NT2/D1 (cell line): ENCODE data around the gene MARCHF3.

Source experiments
- SUZ12 ChIP-seq: IDR thresholded peaks from 2 replicates; pipeline ENCODE4 v1.6.1; 2011; ENCODE audit not compliant: insufficient read length, insufficient read depth; ENCODE audit errors: extremely low read depth
- YY1 ChIP-seq: IDR thresholded peaks from 2 replicates; pipeline ENCODE4 v1.6.1; 2011; ENCODE audit not compliant: insufficient read length, insufficient read depth
- ZNF274 ChIP-seq: IDR thresholded peaks from 2 replicates; pipeline ENCODE4 v1.6.1; 2011; ENCODE audit warnings: mild to moderate bottlenecking, low read depth, low read length

GRCh38 chr5:127079994-127080491 lies 49.7 kb upstream of the MARCHF3 start:
- TF ChIP-seq YY1 (no peak), SUZ12 (no peak), ZNF274 (no peak)
